Mesendoderm (in vitro differentiated cells): Measurements from ENCODE around the gene FOXJ1.

Experiments used
- DNase-seq: peaks from one replicate; pipeline ENCODE4 v3.0.0; 2013
- H2AK5ac ChIP-seq: 2 replicates; pipeline ENCODE4 v1.6.1; 2013; ENCODE audit warnings: low read length, inconsistent platforms
- H2BK120ac ChIP-seq: 2 replicates; pipeline ENCODE4 v1.6.1; 2013; ENCODE audit warnings: low read depth, mild to moderate bottlenecking, low read length, moderate library complexity, mixed read lengths
- H2BK15ac ChIP-seq: replicated peaks from 2 replicates; pipeline ENCODE4 v1.6.1; 2013; ENCODE audit warnings: low read depth, mild to moderate bottlenecking, moderate library complexity
- H2BK5ac ChIP-seq: 2 replicates; pipeline ENCODE4 v1.6.1; 2013; ENCODE audit warnings: low read length, inconsistent platforms
- H3K18ac ChIP-seq: 2 replicates; pipeline ENCODE4 v1.6.1; 2013; ENCODE audit warnings: mild to moderate bottlenecking, low read length, mixed read lengths
- H3K23ac ChIP-seq: one replicate; pipeline ENCODE4 v1.6.1; 2013; ENCODE audit warnings: low read length
- H3K27ac ChIP-seq: 2 replicates; pipeline ENCODE4 v1.5.1; 2013; ENCODE audit warnings: low read depth, mild to moderate bottlenecking, inconsistent platforms, low read length, moderate library complexity
- H3K27me3 ChIP-seq: 2 replicates; pipeline ENCODE4 v1.6.1; 2013; ENCODE audit warnings: low read length, control low read depth, mild to moderate bottlenecking, inconsistent platforms; ENCODE audit not compliant: insufficient read depth, poor library complexity
- H3K36me3 ChIP-seq: 2 replicates; pipeline ENCODE4 v1.6.1; 2013; ENCODE audit warnings: low read length, inconsistent platforms; ENCODE audit not compliant: control insufficient read depth, insufficient read depth
- H3K4ac ChIP-seq: one replicate; pipeline ENCODE4 v1.6.1; 2013; ENCODE audit warnings: low read depth, mild to moderate bottlenecking, low read length, moderate library complexity
- H3K4me1 ChIP-seq: 2 replicates; pipeline ENCODE4 v1.6.1; 2013; ENCODE audit warnings: low read depth, low read length, inconsistent platforms; ENCODE audit not compliant: control insufficient read depth
- H3K4me2 ChIP-seq: 2 replicates; pipeline ENCODE4 v1.6.1; 2013; ENCODE audit warnings: low read length
- H3K4me3 ChIP-seq: 2 replicates; pipeline ENCODE4 v1.5.1; 2013; ENCODE audit warnings: mild to moderate bottlenecking, low read length
- H3K56ac ChIP-seq: one replicate; pipeline ENCODE4 v1.6.1; 2013; ENCODE audit warnings: low read length
- H3K79me1 ChIP-seq: 2 replicates; pipeline ENCODE4 v1.6.1; 2013; ENCODE audit warnings: low read length, inconsistent platforms
- H3K79me2 ChIP-seq: 2 replicates; pipeline ENCODE4 v1.6.1; 2013; ENCODE audit warnings: mild to moderate bottlenecking, low read length; ENCODE audit not compliant: control insufficient read depth, insufficient read depth
- H3K9ac ChIP-seq: 2 replicates; pipeline ENCODE4 v1.6.1; 2013; ENCODE audit warnings: low read length, inconsistent platforms
- H4K5ac ChIP-seq: one replicate; pipeline ENCODE4 v1.6.1; 2013; ENCODE audit warnings: low read length
- H4K8ac ChIP-seq: one replicate; pipeline ENCODE4 v1.6.1; 2013; ENCODE audit warnings: low read depth, mild to moderate bottlenecking, control low read depth, low read length, moderate library complexity
- WGBS: extraction: QIAGEN DNeasy Blood & Tissue Kit; methylation state at CpG from one replicate; pipeline ENCODE4 v1.1.7; 2013; ENCODE audit warnings: low lambda C conversion rate, missing lambda C conversion rate; ENCODE audit not compliant: insufficient coverage; ENCODE audit errors: extremely low coverage; 5-methylcytosine and 5-hydroxymethylcytosine counted together

Gene FOXJ1

DNA sequence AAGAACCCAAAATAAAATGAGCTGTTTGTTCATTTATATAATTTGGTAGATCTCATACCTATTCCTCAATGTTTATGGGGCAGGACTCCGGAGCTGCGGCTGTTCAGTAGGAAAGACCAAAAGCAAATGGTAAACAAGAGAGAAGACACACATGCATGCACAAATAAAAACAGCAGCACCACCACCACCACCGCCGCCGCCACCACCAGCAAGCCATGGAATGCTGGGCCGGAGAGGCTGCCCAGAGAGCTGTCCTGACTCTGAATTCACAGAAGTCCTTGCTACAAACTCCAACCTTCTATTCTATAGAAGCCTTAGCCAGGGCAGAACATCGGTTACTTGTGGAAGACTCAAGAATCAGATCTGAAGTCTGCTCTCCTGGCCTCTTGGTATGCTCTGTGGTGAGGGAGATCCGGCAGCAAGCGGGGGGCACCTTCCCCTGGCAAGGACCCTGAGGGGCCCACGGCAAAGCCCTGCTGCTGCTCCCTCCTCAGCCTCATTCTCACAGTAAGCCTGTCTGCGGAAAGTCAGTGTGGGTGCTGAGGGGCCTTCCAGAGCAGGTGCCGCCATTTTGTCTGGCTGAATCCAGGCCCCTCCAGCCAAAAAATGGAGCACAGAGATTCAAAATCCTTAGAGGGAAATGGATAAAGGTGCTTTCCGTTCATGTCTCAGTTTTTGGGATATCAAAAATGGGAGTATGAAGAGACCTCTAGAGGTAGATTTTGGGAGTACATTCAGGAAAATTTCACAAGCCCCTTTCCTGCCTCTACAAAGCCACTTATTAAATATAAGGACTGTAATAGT, 6.4 kb upstream of the FOXJ1 start:
- Histone ChIP-seq H2BK5ac (no peak overlapping the region), H2BK15ac (no peak overlapping the region), H3K36me3 (no peaks in the 10 kb centered on the region), H2BK120ac (no peak overlapping the region), H3K4me1 (no peaks in the 10 kb centered on the region), H3K4me3 (no peak overlapping the region), H2AK5ac (no peak overlapping the region), H3K56ac (no peak overlapping the region), H3K23ac (no peak overlapping the region), H3K79me2 (no peaks in the 10 kb centered on the region), H3K27me3 (no peaks in the 10 kb centered on the region), H3K27ac (no peak overlapping the region), H3K18ac (no peak overlapping the region), H3K9ac (no peak overlapping the region), H3K4me2 (no peak overlapping the region), H4K5ac (no peak overlapping the region), H4K8ac (no peak overlapping the region), H3K4ac (no peak overlapping the region), H3K79me1 (no peaks in the 10 kb centered on the region)
- no peak for DNase-seq
- WGBS, result no CpG with 5 or more reads among the region's 13 CpGs

DNA sequence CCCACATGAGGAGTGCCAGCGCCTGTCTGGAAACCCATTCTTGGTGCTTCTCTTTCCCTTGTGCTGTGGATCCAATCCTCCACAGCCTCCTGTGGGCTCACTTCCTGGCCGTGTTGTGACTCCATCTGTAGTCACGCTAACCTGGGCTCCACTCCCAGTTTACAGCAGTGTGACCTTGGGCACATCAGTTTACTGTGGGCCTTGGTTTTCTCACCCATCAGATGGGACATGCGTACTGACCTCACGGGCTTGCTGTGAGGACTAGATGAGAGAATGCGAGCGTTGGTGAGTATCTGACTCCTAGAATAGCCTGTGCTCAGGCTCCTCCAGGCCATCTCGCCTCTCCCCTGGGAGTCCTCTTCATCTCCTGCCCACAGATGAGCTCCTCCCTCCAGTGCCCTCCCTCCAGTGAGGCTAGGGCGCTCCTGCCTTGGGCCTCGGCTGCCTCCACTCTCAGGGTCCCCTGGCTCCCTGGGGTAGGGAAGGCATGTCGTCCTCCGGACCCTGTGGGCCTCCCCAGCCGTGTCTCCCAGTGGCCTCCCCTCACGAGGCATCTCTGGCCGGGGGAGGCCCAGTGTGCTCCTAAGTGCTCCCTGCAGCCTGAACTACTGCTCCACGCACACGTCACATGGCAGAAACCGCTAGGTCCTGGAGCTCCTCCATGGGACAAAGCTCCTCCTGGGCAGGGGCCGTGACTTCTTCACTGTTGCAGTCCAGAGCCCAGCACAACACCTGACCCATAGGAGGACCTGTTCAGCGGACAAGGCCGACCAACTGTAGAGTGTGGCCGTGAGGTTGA, 5.2 kb upstream of the FOXJ1 start:
- Histone ChIP-seq H3K18ac (no peak overlapping the region), H3K27me3 (peaks cover 7% of the 10 kb centered on the region), H4K8ac (no peak overlapping the region), H3K79me1 (no peaks in the 10 kb centered on the region), H3K4me2 (no peak overlapping the region), H4K5ac (no peak overlapping the region), H2BK15ac (no peak overlapping the region), H2BK120ac (no peak overlapping the region), H3K4me1 (no peaks in the 10 kb centered on the region), H2BK5ac (no peak overlapping the region), H3K9ac (no peak overlapping the region), H3K23ac (peak overlapping the region; percentile 20), H3K4me3 (no peak overlapping the region), H3K4ac (no peak overlapping the region), H3K36me3 (no peaks in the 10 kb centered on the region), H2AK5ac (no peak overlapping the region), H3K27ac (no peak overlapping the region), H3K79me2 (no peaks in the 10 kb centered on the region), H3K56ac (no peak overlapping the region)
- DNase-seq, result no peak
- WGBS, result no CpG with 5 or more reads among the region's 22 CpGs

DNA sequence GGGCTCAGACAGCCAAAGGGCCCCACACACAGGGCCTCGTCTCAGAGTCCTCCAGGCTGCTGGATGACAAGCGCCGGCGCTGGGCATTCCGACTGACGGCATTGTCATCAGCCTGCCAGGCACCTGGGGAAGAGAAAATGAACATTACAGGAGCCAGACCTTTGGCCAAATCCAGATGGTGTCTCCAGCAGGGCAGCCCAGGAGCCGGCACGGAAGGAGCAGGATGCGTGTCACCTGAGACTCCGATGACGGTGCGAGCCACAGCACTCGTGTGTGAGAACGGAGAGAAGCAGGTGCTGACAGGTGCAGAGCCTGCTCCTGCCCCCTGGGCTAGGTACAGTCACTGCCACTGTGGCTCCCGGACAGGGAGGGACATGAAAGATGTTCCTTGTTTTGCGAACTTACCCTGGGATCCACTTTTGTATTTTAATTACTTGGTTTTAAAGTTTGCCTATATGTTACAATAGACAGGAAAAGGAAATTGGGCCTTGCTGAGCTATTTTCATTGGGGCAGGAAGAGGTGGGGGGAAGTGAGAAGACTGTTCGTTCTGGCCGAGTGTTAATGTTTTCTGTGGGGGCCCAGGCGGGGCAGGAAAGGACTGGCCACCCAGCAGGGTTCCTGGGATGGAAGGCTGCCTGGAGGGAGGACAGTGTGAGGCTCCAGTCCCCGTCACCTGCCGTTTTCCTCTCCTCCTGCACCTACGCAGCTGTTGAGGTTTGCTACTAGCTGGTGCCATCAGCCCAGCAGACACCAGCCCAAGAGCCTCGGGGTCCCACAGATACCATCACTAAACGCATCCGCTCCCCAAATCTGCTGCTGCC, 4.4 kb upstream of the FOXJ1 start:
- no peak overlapping the region for H3K9ac ChIP-seq
- no peak overlapping the region for H3K18ac ChIP-seq
- H2BK120ac ChIP-seq, result no peak overlapping the region
- no peak overlapping the region for H3K4me2 ChIP-seq
- no peak overlapping the region for H3K27ac ChIP-seq
- H4K8ac ChIP-seq, result no peak overlapping the region
- H3K23ac ChIP-seq, result no peak overlapping the region
- no peak overlapping the region for H4K5ac ChIP-seq
- no peaks in the 10 kb centered on the region for H3K4me1 ChIP-seq
- no peak overlapping the region for H3K56ac ChIP-seq
- no peak overlapping the region for H3K4me3 ChIP-seq
- H3K79me1 ChIP-seq, result no peaks in the 10 kb centered on the region
- H3K36me3 ChIP-seq, result no peaks in the 10 kb centered on the region
- H3K4ac ChIP-seq, result no peak overlapping the region
- H3K27me3 ChIP-seq, result peaks cover 9% of the 10 kb centered on the region
- no peak overlapping the region for H2AK5ac ChIP-seq
- no CpG with 5 or more reads among the region's 25 CpGs for WGBS
- H2BK5ac ChIP-seq, result no peak overlapping the region
- no peaks in the 10 kb centered on the region for H3K79me2 ChIP-seq
- no peak for DNase-seq
- H2BK15ac ChIP-seq, result no peak overlapping the region

DNA sequence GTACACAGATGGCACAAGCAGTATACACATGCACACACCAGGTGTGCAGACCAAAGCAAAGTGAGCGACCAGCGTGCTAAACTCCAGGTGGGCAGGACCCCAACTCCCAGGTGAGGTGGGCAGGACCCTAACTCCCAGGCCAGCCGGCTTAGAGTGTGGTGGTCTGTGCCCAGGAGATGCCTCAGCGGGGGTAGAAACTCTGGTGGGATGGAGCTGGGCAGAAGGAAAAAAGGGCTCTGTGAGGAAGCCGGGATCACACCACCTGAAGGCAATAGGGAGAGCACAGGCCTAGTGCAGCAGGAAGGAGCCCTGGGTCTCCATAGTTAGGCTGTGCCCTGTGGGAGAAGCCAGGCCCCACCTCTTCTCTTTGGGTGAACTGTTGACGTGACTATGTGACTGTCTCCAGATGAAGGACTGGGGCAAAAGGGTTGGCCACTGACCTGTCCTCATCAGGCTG, 1.6 kb upstream of the FOXJ1 start:
- Histone ChIP-seq H4K8ac (no peak overlapping the region), H3K9ac (no peak overlapping the region), H3K23ac (no peak overlapping the region), H4K5ac (no peak overlapping the region), H3K79me1 (no peaks in the 10 kb centered on the region), H3K56ac (no peak overlapping the region), H3K18ac (no peak overlapping the region), H3K79me2 (no peaks in the 10 kb centered on the region), H2AK5ac (no peak overlapping the region), H3K27ac (no peak overlapping the region), H3K27me3 (peaks cover 37% of the 10 kb centered on the region), H3K4me2 (no peak overlapping the region), H2BK5ac (no peak overlapping the region), H3K4ac (no peak overlapping the region), H3K4me1 (no peaks in the 10 kb centered on the region), H2BK15ac (no peak overlapping the region), H3K36me3 (no peaks in the 10 kb centered on the region), H3K4me3 (no peak overlapping the region), H2BK120ac (no peak overlapping the region)
- WGBS, result no CpG with 5 or more reads among the region's 6 CpGs
- no peak for DNase-seq

DNA sequence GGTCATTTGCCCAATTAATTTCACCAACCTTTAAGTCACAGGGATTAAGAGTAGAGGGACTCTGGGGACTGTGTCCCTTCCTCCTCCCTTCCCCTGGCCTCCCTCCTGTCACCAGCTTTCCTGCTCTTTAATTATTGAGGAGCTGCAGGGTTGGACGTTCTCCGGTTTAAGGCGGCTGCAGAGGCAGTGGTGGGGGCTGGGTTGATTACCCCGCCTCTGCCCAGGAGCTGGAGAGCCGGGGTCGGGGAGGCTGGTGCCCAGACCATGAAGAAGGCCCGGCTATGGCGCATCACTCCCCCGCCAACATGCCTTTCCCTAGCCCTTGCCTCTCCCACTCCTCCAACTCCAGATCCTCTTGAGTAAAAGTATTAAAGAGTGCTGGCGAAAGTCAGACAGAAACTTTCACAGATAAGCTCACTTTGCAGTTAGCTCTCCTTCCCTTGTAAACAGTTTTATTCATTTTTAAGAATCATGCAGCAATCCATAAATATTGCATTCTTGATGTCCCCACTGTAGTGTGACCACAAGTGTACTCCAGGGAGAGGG, 1.1 kb upstream of the FOXJ1 start:
- no peak overlapping the region for H2BK5ac ChIP-seq
- no peak overlapping the region for H3K23ac ChIP-seq
- no peak overlapping the region for H3K56ac ChIP-seq
- H3K27me3 ChIP-seq, result peaks cover 42% of the 10 kb centered on the region
- no peak overlapping the region for H3K4me2 ChIP-seq
- H3K79me2 ChIP-seq, result no peaks in the 10 kb centered on the region
- DNase-seq, result no peak
- H4K5ac ChIP-seq, result no peak overlapping the region
- no peak overlapping the region for H4K8ac ChIP-seq
- H3K27ac ChIP-seq, result no peak overlapping the region
- no CpG with 5 or more reads among the region's 10 CpGs for WGBS
- H2BK120ac ChIP-seq, result no peak overlapping the region
- no peaks in the 10 kb centered on the region for H3K36me3 ChIP-seq
- no peak overlapping the region for H2AK5ac ChIP-seq
- no peak overlapping the region for H2BK15ac ChIP-seq
- H3K9ac ChIP-seq, result no peak overlapping the region
- no peak overlapping the region for H3K18ac ChIP-seq
- H3K4ac ChIP-seq, result no peak overlapping the region
- H3K4me1 ChIP-seq, result no peaks in the 10 kb centered on the region
- H3K79me1 ChIP-seq, result no peaks in the 10 kb centered on the region
- H3K4me3 ChIP-seq, result no peak overlapping the region
